ENCODE data around the gene TMEM51. TPM values are rescaled to one million over a fixed set of nuclear protein-coding genes. Genes with fewer than 3 reads are reported as not detected.

The TMEM51 gene
- total and polyA plus RNA-seq, 2 of the 13 experiments (the other 11 are each of a cell fraction or from before 2014, with no cell fraction given) = 12.2 to 22.3 TPM

GRCh38 chr1:15206418-15207030 is 53.0 kb downstream of the TMEM51 start (continued):
- no peak for TF ChIP-seq NFYC (CRISPR knock-in tag; IDR thresholded peaks at IDR 0.05)
- no peak for TF ChIP-seq PCBP2 (optimal IDR thresholded peaks at IDR 0.05; ENCODE audit: low read depth, low read length, poor library complexity, severe bottlenecking)
- peak; percentile 64; the same call in 1 of the 2 replicates for TF ChIP-seq ZNF790 (CRISPR knock-in tag; IDR thresholded peaks at IDR 0.05; ENCODE audit: borderline replicate concordance)
- no peak for TF ChIP-seq NFATC3 (CRISPR knock-in tag; IDR thresholded peaks at IDR 0.05)
- no peak for TF ChIP-seq ZBTB2 (CRISPR knock-in tag; IDR thresholded peaks at IDR 0.05; ENCODE audit: low read depth)
- no peak for TF ChIP-seq ZFP36L1 (CRISPR knock-in tag; IDR thresholded peaks at IDR 0.05)
- TF ChIP-seq HNF1B (CRISPR knock-in tag; IDR thresholded peaks at IDR 0.05) = 0 out of 2 replicates have a peak, but pooled peaks have one; percentile 19
- peak; percentile 36; the same call in 1 of the 2 replicates for TF ChIP-seq ELF1 (CRISPR knock-in tag; IDR thresholded peaks at IDR 0.05)
- TF ChIP-seq THAP9 (CRISPR knock-in tag; IDR thresholded peaks at IDR 0.05; ENCODE audit: borderline replicate concordance) = no peak
- TF ChIP-seq HDAC1 (CRISPR knock-in tag; IDR thresholded peaks at IDR 0.05) = peak; percentile 62; the same call in 1 of the 2 replicates
- TF ChIP-seq SIX1 (CRISPR knock-in tag; IDR thresholded peaks at IDR 0.05; ENCODE audit: borderline replicate concordance) = peak; percentile 100
- TF ChIP-seq SP2 (CRISPR knock-in tag; IDR thresholded peaks at IDR 0.05) = no peak
- no peak for TF ChIP-seq GATAD1 (CRISPR knock-in tag; IDR thresholded peaks at IDR 0.05)
- no peak for TF ChIP-seq NFE2L2 (IDR thresholded peaks at IDR 0.05; ENCODE audit: low read length)
- TF ChIP-seq PBX2 (CRISPR knock-in tag; IDR thresholded peaks at IDR 0.05) = no peak
- no peak for TF ChIP-seq GTF2F1 (IDR thresholded peaks at IDR 0.05; ENCODE audit: low read length)
- TF ChIP-seq GMEB2 (CRISPR knock-in tag; IDR thresholded peaks at IDR 0.05; ENCODE audit: low read depth) = no peak
- no peak for TF ChIP-seq HOXA5 (CRISPR knock-in tag; IDR thresholded peaks at IDR 0.05)
